ENCODE measurements around the gene NT5C1A. TPM values are rescaled to one million over a fixed set of nuclear protein-coding genes. Genes with fewer than 3 reads are reported as not detected.

NT5C1A gene
- polyA plus RNA-seq, 1 donor from 2014 or later = not detected

DNA sequence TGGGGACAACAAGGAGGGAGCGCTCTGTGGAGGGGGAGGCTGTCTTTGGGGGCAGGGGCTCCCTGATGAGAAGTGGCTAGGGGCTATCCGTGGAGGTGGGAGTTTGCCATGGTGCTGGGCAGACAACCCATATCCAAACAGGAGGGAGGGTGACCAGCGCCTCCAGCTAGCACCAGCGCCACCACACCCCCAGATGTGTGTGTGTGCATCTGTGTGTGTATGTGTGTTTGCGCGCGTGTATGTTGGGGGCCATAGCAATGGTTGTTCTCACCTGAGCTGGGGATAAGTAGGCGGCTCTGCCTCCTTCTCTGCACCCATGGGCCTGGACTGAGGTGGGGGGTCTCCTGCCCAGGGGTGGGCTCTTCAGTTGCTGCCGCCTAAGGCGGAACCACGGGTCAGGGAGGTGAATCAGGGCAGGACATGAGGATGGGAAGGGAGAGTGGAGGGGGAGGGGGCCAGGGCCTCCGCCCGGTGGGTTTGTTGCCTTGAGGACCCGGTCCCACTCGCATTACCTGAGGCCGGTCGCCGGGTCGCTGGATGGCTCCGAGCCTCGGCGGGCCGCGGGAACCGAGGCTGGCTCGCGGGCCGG, 19.0 kb upstream of the NT5C1A start:
- Histone ChIP-seq H4K20me1 (ENCODE audit: insufficient read depth) (no peaks in the 10 kb centered on the region), H2AFZ (ENCODE audit: low read depth, low read length) (peak overlapping the region; percentile 77), H3K27ac (ENCODE audit: low read length) (peak overlapping the region; percentile 84), H3K9me2 (ENCODE audit: insufficient read depth, low read length) (no peaks in the 10 kb centered on the region), H3K36me3 (ENCODE audit: insufficient read depth, low read length) (no peaks in the 10 kb centered on the region), H3K79me2 (replicated peaks; ENCODE audit: insufficient read depth, low read length) (peaks cover 5% of the 10 kb centered on the region), H3K27me3 (ENCODE audit: insufficient read depth, low read depth, low read length) (peaks cover 37% of the 10 kb centered on the region), H3K9me3 (ENCODE audit: low read length) (no peaks in the 10 kb centered on the region), H3K4me3 (ENCODE audit: low read length) (peak overlapping the region; percentile 90), H3K9ac (ENCODE audit: low read length) (peak overlapping the region; percentile 92), H3K4me2 (ENCODE audit: low read length) (peak overlapping the region; percentile 97), H3F3A (ENCODE audit: insufficient read depth, low read length, poor library complexity, severe bottlenecking) (no peaks in the 10 kb centered on the region)
- TF ChIP-seq SMC3 (conservative IDR thresholded peaks at IDR 0.05; ENCODE audit: poor library complexity) (peak; percentile 16), EZH2 (IDR thresholded peaks at IDR 0.05; ENCODE audit: borderline replicate concordance, insufficient read depth, low read length, poor library complexity, severe bottlenecking) (no peak), MXI1 (conservative IDR thresholded peaks at IDR 0.05; ENCODE audit: poor library complexity, severe bottlenecking) (peak; percentile 48), RAD21 (conservative IDR thresholded peaks at IDR 0.05) (no peak), POLR2AphosphoS5 (IDR thresholded peaks at IDR 0.05) (no peak), EP300 (conservative IDR thresholded peaks at IDR 0.05; ENCODE audit: poor library complexity, severe bottlenecking) (peak; percentile 33), TAF1 (IDR thresholded peaks at IDR 0.05; ENCODE audit: low read depth) (no peak)
- TF ChIP-seq, protein P1, sequence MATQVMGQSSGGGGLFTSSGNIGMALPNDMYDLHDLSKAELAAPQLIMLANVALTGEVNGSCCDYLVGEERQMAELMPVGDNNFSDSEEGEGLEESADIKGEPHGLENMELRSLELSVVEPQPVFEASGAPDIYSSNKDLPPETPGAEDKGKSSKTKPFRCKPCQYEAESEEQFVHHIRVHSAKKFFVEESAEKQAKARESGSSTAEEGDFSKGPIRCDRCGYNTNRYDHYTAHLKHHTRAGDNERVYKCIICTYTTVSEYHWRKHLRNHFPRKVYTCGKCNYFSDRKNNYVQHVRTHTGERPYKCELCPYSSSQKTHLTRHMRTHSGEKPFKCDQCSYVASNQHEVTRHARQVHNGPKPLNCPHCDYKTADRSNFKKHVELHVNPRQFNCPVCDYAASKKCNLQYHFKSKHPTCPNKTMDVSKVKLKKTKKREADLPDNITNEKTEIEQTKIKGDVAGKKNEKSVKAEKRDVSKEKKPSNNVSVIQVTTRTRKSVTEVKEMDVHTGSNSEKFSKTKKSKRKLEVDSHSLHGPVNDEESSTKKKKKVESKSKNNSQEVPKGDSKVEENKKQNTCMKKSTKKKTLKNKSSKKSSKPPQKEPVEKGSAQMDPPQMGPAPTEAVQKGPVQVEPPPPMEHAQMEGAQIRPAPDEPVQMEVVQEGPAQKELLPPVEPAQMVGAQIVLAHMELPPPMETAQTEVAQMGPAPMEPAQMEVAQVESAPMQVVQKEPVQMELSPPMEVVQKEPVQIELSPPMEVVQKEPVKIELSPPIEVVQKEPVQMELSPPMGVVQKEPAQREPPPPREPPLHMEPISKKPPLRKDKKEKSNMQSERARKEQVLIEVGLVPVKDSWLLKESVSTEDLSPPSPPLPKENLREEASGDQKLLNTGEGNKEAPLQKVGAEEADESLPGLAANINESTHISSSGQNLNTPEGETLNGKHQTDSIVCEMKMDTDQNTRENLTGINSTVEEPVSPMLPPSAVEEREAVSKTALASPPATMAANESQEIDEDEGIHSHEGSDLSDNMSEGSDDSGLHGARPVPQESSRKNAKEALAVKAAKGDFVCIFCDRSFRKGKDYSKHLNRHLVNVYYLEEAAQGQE (IDR thresholded peaks at IDR 0.05; ENCODE audit: borderline replicate concordance) = peak; percentile 83
- TF ChIP-seq, protein P2, sequence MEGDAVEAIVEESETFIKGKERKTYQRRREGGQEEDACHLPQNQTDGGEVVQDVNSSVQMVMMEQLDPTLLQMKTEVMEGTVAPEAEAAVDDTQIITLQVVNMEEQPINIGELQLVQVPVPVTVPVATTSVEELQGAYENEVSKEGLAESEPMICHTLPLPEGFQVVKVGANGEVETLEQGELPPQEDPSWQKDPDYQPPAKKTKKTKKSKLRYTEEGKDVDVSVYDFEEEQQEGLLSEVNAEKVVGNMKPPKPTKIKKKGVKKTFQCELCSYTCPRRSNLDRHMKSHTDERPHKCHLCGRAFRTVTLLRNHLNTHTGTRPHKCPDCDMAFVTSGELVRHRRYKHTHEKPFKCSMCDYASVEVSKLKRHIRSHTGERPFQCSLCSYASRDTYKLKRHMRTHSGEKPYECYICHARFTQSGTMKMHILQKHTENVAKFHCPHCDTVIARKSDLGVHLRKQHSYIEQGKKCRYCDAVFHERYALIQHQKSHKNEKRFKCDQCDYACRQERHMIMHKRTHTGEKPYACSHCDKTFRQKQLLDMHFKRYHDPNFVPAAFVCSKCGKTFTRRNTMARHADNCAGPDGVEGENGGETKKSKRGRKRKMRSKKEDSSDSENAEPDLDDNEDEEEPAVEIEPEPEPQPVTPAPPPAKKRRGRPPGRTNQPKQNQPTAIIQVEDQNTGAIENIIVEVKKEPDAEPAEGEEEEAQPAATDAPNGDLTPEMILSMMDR (IDR thresholded peaks at IDR 0.05; ENCODE audit: poor library complexity, severe bottlenecking) = no peak

DNA sequence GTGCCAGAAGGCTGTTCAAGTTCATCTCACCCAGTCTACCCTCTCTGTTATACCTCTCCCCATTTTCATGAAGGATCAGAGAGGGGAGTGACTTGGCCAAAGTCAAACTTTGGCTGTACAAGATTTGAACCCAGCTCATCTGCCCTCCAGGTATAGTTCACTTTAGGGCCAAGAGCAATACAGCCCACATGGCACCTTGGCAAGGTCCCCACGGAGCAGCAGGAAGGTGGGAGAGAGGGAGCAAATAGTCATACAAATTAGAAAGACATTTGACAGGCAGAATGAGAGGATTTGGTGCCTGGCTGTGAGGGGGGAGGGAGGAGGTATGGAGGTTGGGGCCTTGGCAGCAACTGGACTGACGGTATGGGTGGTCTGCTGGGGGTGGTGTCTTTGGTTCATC, 18.3 kb upstream of the NT5C1A start:
- Histone ChIP-seq H4K20me1 (ENCODE audit: insufficient read depth) (no peaks in the 10 kb centered on the region), H3K27me3 (ENCODE audit: insufficient read depth, low read depth, low read length) (peaks cover 36% of the 10 kb centered on the region), H3K36me3 (ENCODE audit: insufficient read depth, low read length) (no peaks in the 10 kb centered on the region), H3K4me3 (ENCODE audit: low read length) (peak overlapping the region; percentile 90), H3K79me2 (replicated peaks; ENCODE audit: insufficient read depth, low read length) (peaks cover 5% of the 10 kb centered on the region), H3K27ac (ENCODE audit: low read length) (peak overlapping the region; percentile 84), H2AFZ (ENCODE audit: low read depth, low read length) (no peak overlapping the region), H3K4me2 (ENCODE audit: low read length) (peak overlapping the region; percentile 97), H3K9ac (ENCODE audit: low read length) (peak overlapping the region; percentile 92), H3K9me3 (ENCODE audit: low read length) (no peaks in the 10 kb centered on the region), H3K9me2 (ENCODE audit: insufficient read depth, low read length) (no peaks in the 10 kb centered on the region), H3F3A (ENCODE audit: insufficient read depth, low read length, poor library complexity, severe bottlenecking) (no peaks in the 10 kb centered on the region)
- no peak for TF ChIP-seq POLR2AphosphoS5 (IDR thresholded peaks at IDR 0.05)
- no peak for TF ChIP-seq MXI1 (conservative IDR thresholded peaks at IDR 0.05; ENCODE audit: poor library complexity, severe bottlenecking)
- TF ChIP-seq SMC3 (conservative IDR thresholded peaks at IDR 0.05; ENCODE audit: poor library complexity) = no peak
- no peak for TF ChIP-seq EP300 (conservative IDR thresholded peaks at IDR 0.05; ENCODE audit: poor library complexity, severe bottlenecking)
- TF ChIP-seq, protein P2 (IDR thresholded peaks at IDR 0.05; ENCODE audit: poor library complexity, severe bottlenecking) = no peak
- no peak for TF ChIP-seq EZH2 (IDR thresholded peaks at IDR 0.05; ENCODE audit: borderline replicate concordance, insufficient read depth, low read length, poor library complexity, severe bottlenecking)
- no peak for TF ChIP-seq RAD21 (conservative IDR thresholded peaks at IDR 0.05)
- no peak for TF ChIP-seq TAF1 (IDR thresholded peaks at IDR 0.05; ENCODE audit: low read depth)
- TF ChIP-seq, protein P1 (IDR thresholded peaks at IDR 0.05; ENCODE audit: borderline replicate concordance) = no peak
